K562 (cell line): ENCODE data around the gene HPSE2. TPM values are rescaled to one million over a fixed set of nuclear protein-coding genes. Genes with fewer than 3 reads are reported as not detected.

Source experiments
- ARID2 ChIP-seq: fragments of 450-650 bp; IDR thresholded peaks from 2 replicates; pipeline ENCODE4 v1.6.1; 2017; ENCODE audit warnings: antibody characterized with exemption, mild to moderate bottlenecking
- CREB3 ChIP-seq: fragments of 450-650 bp; conservative IDR thresholded peaks from 2 replicates; pipeline ENCODE4 v1.6.1; 2016; ENCODE audit warnings: missing genetic modification characterization, low read depth, mild to moderate bottlenecking, missing compliant biosample characterization, moderate library complexity
- DEAF1 ChIP-seq: fragments of 450-650 bp; formaldehyde crosslinking; IDR thresholded peaks from 2 replicates; pipeline ENCODE4 v1.4.0; 2020; ENCODE audit warnings: mild to moderate bottlenecking, moderate library complexity
- E2F3 ChIP-seq: fragments of 250-450 bp; sonication (Bioruptor Pico); IDR thresholded peaks from 2 replicates; pipeline ENCODE4 v1.4.0; 2020; ENCODE audit warnings: mild to moderate bottlenecking
- FUS ChIP-seq: fragments of 200-400 bp; formaldehyde crosslinking; optimal IDR thresholded peaks from 2 replicates; pipeline ENCODE3; 2017; ENCODE audit warnings: low read depth, low read length
- HNRNPLL ChIP-seq: fragments of 200-400 bp; formaldehyde crosslinking; IDR thresholded peaks from 2 replicates; pipeline ENCODE4 v1.6.1; 2017; ENCODE audit warnings: low read length, low read depth, mild to moderate bottlenecking; ENCODE audit not compliant: poor library complexity, severe bottlenecking
- ID3 ChIP-seq, 2 experiments: fragments of 250-450 bp in 1 of 2; fragments of 450-650 bp in 1 of 2; sonication (Bioruptor Pico) in 1 of 2; IDR thresholded peaks; 2 replicates each; pipeline versions ENCODE4 v1.6.1 to v1.8.0; 2016 to 2021; ENCODE audit warnings: mild to moderate bottlenecking in 2 of 2, moderate library complexity in 2 of 2, missing compliant biosample characterization in 1 of 2, missing genetic modification characterization in 1 of 2
- IRF1 ChIP-seq: sonication (generic); formaldehyde crosslinking; IDR thresholded peaks from 2 replicates; pipeline ENCODE4 v1.8.0; 2022; ENCODE audit warnings: missing genetic modification reagents, mild to moderate bottlenecking, borderline replicate concordance
- KAT2B ChIP-seq: IDR thresholded peaks from one replicate; pipeline ENCODE4 v1.6.1; 2012; ENCODE audit warnings: low read depth, mild to moderate bottlenecking, control low read depth, inconsistent platforms, low read length, moderate library complexity
- KLF13 ChIP-seq: fragments of 450-650 bp; IDR thresholded peaks from 2 replicates; pipeline ENCODE4 v1.6.1; 2016; ENCODE audit warnings: missing genetic modification characterization, low read depth, mild to moderate bottlenecking, missing compliant biosample characterization, moderate library complexity, borderline replicate concordance
- LCOR ChIP-seq: sonication (generic); formaldehyde crosslinking; IDR thresholded peaks from 2 replicates; pipeline ENCODE4 v1.8.0; 2022; ENCODE audit warnings: mild to moderate bottlenecking, missing genetic modification reagents
- MYBL2 ChIP-seq, 2 experiments: fragments of 450-650 bp in 1 of 2; sonication (generic) in 1 of 2; formaldehyde crosslinking in 1 of 2; IDR thresholded peaks; 2 replicates each; pipeline versions ENCODE4 v1.6.1 to v1.8.1; 2017 to 2022; ENCODE audit warnings: borderline replicate concordance in 1 of 2, inconsistent platforms in 1 of 2, low read depth in 1 of 2, mild to moderate bottlenecking in 1 of 2, missing genetic modification reagents in 1 of 2, moderate library complexity in 1 of 2
- NFIX ChIP-seq: fragments of 250-450 bp; sonication (Bioruptor Pico); IDR thresholded peaks from 2 replicates; pipeline ENCODE4 v1.4.0; 2020; ENCODE audit warnings: low read depth, mild to moderate bottlenecking, moderate library complexity
- PHF21A ChIP-seq: fragments of 450-650 bp; IDR thresholded peaks from 2 replicates; pipeline ENCODE4 v1.6.1; 2017; ENCODE audit warnings: low read depth, borderline replicate concordance
- RCOR1 ChIP-seq, 2 experiments: IDR thresholded peaks; 2 replicates each; pipeline ENCODE4 v1.6.1; 2012; ENCODE audit warnings: low read depth in 2 of 2, low read length in 2 of 2, borderline replicate concordance in 1 of 2, improper control_type of control experiment in 1 of 2
- SRSF1 ChIP-seq: fragments of 200-400 bp; formaldehyde crosslinking; IDR thresholded peaks from 2 replicates; pipeline ENCODE4 v1.6.1; 2017; ENCODE audit warnings: mild to moderate bottlenecking, low read depth, low read length, moderate library complexity
- THRA ChIP-seq: fragments of 450-650 bp; IDR thresholded peaks from 2 replicates; pipeline ENCODE4 v1.6.1; 2017; ENCODE audit warnings: mild to moderate bottlenecking, moderate library complexity
- TSC22D4 ChIP-seq: fragments of 450-650 bp; IDR thresholded peaks from 2 replicates; pipeline ENCODE4 v1.6.1; 2016; ENCODE audit warnings: missing genetic modification characterization, missing biosample characterization, control low read depth
- ZBTB9 ChIP-seq: fragments of 450-650 bp; formaldehyde crosslinking; IDR thresholded peaks from 2 replicates; pipeline ENCODE4 v1.4.0; 2020; ENCODE audit warnings: mild to moderate bottlenecking, moderate library complexity
- ZNF436 ChIP-seq: fragments of 250-450, 450-650 bp; sonication (Bioruptor Pico); formaldehyde crosslinking; IDR thresholded peaks from 2 replicates; pipeline ENCODE4 v1.7.0; 2020; ENCODE audit warnings: mild to moderate bottlenecking
- polyA plus RNA-seq, 8 experiments: library from polyadenylated mRNA; depleted of rRNA in 4 of 8; stranded (reverse) in 5 of 8; unstranded in 3 of 8; fragments of >200 nt; fragmentation: Nextera tagmentation in 2 of 8; fragmentation: Illumina TruSeq in 1 of 8; extraction: Ambion mirVana in 2 of 8; extraction: Trizol in 1 of 8; gene quantifications; 2 replicates each; pipeline versions ENCODE4 v1.2.1 to v1.2.3, GENCODE V29; 2011 to 2014; ENCODE audit warnings: inconsistent platforms in 1 of 8, missing spikeins in 1 of 8
- total RNA-seq, 7 experiments: library from RNA; depleted of rRNA in 6 of 7; stranded (reverse); fragments of >200 nt in 6 of 7; fragmentation: Illumina TruSeq in 2 of 7; extraction: Trizol in 2 of 7; gene quantifications; 2 replicates each; pipeline versions ENCODE4 v1.2.1 to v1.2.3, GENCODE V29; 2011 to 2021; ENCODE audit warnings: low replicate concordance in 1 of 7

The HPSE2 gene
- total and polyA plus RNA-seq, 9 of the 15 experiments (the other 6 are each of a cell fraction or from before 2014, with no cell fraction given), result 0.03 to 0.10 (median 0.04) TPM; not detected in 2

- TF ChIP-seq LCOR (CRISPR knock-in tag) (no peak), KAT2B (no peak), E2F3 (no peak), MYBL2 (IDR thresholded peaks at IDR 0.05; ENCODE audit: low read depth) (no peak), MYBL2 (CRISPR knock-in tag; IDR thresholded peaks at IDR 0.05; ENCODE audit: borderline replicate concordance) (no peak), IRF1 (CRISPR knock-in tag) (no peak), NFIX (CRISPR knock-in tag) (no peak), PHF21A (no peak), HNRNPLL (no peak), ZNF436 (CRISPR knock-in tag) (no peak), ID3 (CRISPR knock-in tag; IDR thresholded peaks at IDR 0.05) (no peak), ID3 (tag; IDR thresholded peaks at IDR 0.05) (peak; percentile 83; the same call in 1 of the 2 replicates), FUS (no peak), ZBTB9 (CRISPR knock-in tag) (no peak), SRSF1 (no peak), KLF13 (tag) (no peak), RCOR1 (IDR thresholded peaks at IDR 0.05; ENCODE audit: borderline replicate concordance in 1 of 2, low read depth in 2 of 2, low read length in 2 of 2) (peak in 1 of 2 experiments; percentile 64; a peak in 3 of 4 replicates), DEAF1 (CRISPR knock-in tag) (no peak), THRA (no peak), ARID2 (no peak), TSC22D4 (tag) (no peak), CREB3 (tag) (no peak)
These were observed 774.7 kb downstream of the HPSE2 start (continued) for GRCh38 chr10:98460837-98461499.
